Activated CD4-positive, CD25-positive, alpha-beta regulatory T cell treated with anti-CD3 and anti-CD28 coated beads, Interleukin-2, amount 50 U/mL, for 72 hours (primary cell): ENCODE data around the gene EXTL2.
"Not testable (repeated sequence)": the region's sequence is repeated elsewhere in the genome, so short reads cannot be mapped to it uniquely, and the experiment has no call there.

ENCODE experiments used
- DNase-seq: peaks from one replicate; pipeline ENCODE4 v3.0.0; 2021

Gene EXTL2

GRCh38 chr1:100852976-100853375 is 41.7 kb downstream of the EXTL2 start:
- DNase-seq, result no peak

GRCh38 chr1:100851726-100852125 is 42.9 kb downstream of the EXTL2 start:
- no peak for DNase-seq

- no peak for DNase-seq
Measured at GRCh38 chr1:100847361-100848082, 47.1 kb downstream of the EXTL2 start.

- not testable (repeated sequence) for DNase-seq
Measured at GRCh38 chr1:100843160-100843559, 51.5 kb downstream of the EXTL2 start.

- DNase-seq, result no peak
Measured at GRCh38 chr1:100835866-100836842, 58.5 kb downstream of the EXTL2 start.

GRCh38 chr1:100834777-100835660 is 59.6 kb downstream of the EXTL2 start:
- DNase-seq, result no peak

GRCh38 chr1:100832694-100833428 is 61.8 kb downstream of the EXTL2 start:
- no peak for DNase-seq

- not testable (repeated sequence) for DNase-seq
Measured at GRCh38 chr1:100825666-100826065, 69.0 kb downstream of the EXTL2 start.
